ENCODE measurements around the gene CAMK2A.

The CAMK2A gene

DNA sequence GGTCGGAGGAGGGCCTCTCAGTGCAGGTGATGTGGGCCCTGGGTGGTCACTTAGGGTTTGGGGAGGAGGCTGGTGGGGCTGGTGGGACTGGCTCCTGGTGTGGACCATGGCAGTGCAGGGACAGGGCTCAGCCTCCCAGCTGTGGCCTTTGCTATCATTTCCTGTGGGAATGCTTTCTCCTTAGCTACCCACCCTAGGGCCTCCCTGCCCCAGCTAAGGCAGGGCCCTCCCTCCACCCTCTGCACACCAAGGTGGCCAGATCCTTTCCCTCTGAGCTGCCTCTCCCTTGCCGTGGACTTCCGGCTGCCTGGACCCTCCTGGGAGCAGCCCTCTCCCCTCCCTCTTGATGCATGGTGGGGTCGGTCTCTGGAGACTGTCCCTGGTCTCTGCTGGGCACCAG lies 35.9 kb upstream of the CAMK2A start:
- Histone ChIP-seq H3K36me3 (no peaks in the 10 kb centered on the region), H3K4me3 (no peak overlapping the region), H3K9me3 (no peaks in the 10 kb centered on the region), H3K27ac (no peak overlapping the region), H3K4me1 (no peaks in the 10 kb centered on the region), H3K27me3 (no peaks in the 10 kb centered on the region)
- DNase-seq: no peak
- intact Hi-C loops (cut with DNase I; ENCODE audit: low total_unique reads): no loop called here
- TF ChIP-seq, protein P1, sequence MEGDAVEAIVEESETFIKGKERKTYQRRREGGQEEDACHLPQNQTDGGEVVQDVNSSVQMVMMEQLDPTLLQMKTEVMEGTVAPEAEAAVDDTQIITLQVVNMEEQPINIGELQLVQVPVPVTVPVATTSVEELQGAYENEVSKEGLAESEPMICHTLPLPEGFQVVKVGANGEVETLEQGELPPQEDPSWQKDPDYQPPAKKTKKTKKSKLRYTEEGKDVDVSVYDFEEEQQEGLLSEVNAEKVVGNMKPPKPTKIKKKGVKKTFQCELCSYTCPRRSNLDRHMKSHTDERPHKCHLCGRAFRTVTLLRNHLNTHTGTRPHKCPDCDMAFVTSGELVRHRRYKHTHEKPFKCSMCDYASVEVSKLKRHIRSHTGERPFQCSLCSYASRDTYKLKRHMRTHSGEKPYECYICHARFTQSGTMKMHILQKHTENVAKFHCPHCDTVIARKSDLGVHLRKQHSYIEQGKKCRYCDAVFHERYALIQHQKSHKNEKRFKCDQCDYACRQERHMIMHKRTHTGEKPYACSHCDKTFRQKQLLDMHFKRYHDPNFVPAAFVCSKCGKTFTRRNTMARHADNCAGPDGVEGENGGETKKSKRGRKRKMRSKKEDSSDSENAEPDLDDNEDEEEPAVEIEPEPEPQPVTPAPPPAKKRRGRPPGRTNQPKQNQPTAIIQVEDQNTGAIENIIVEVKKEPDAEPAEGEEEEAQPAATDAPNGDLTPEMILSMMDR (IDR thresholded peaks at IDR 0.05): no peak

GRCh38 chr5:150323819-150324218 lies 34.2 kb upstream of the CAMK2A start:
- Histone ChIP-seq H3K36me3 (no peaks in the 10 kb centered on the region), H3K4me3 (no peak overlapping the region), H3K27ac (no peak overlapping the region), H3K4me1 (peaks cover 0 to 3% (median 0%) of the 10 kb centered on the region in 4 donors), H3K27me3 (no peaks in the 10 kb centered on the region), H3K9me3 (no peaks in the 10 kb centered on the region)
- TF ChIP-seq, protein P1 (IDR thresholded peaks at IDR 0.05): no peak
- intact Hi-C loops (cut with DNase I; ENCODE audit: low total_unique reads): no loop called here
- DNase-seq: no peak

GRCh38 chr5:150323092-150323491 lies 33.5 kb upstream of the CAMK2A start:
- Histone ChIP-seq H3K4me1 (peaks cover 0 to 3% (median 0%) of the 10 kb centered on the region in 4 donors), H3K36me3 (no peaks in the 10 kb centered on the region), H3K27ac (no peak overlapping the region), H3K27me3 (no peaks in the 10 kb centered on the region), H3K4me3 (no peak overlapping the region), H3K9me3 (no peaks in the 10 kb centered on the region)
- TF ChIP-seq, protein P1 (IDR thresholded peaks at IDR 0.05): no peak
- no peak for DNase-seq
- intact Hi-C loops (cut with DNase I; ENCODE audit: low total_unique reads): no loop called here

DNA sequence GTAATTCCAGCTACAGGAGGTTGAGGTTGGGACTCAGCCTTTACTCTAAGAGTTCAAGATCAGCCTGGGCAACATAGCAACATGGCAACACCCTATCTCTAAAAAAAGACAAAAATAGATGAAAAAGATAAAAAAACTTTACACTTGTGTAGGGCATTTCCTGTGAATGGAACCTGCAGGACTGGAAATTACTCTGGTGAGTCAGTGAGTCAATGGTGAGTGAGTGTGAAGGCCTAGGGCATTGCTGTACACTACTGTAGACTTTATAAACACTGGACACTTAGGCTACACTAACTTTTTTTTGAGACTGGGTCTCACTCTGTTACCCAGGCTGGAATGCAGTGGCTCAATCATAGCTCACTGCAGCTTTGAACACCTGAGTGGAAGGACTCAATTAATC lies 32.6 kb upstream of the CAMK2A start:
- intact Hi-C loops (cut with DNase I; ENCODE audit: low total_unique reads): no loop called here
- DNase-seq: no peak
- Histone ChIP-seq H3K27ac (no peak overlapping the region), H3K9me3 (no peaks in the 10 kb centered on the region), H3K36me3 (no peaks in the 10 kb centered on the region), H3K4me3 (no peak overlapping the region), H3K4me1 (peaks cover 0 to 3% (median 0%) of the 10 kb centered on the region in 4 donors), H3K27me3 (no peaks in the 10 kb centered on the region)
- TF ChIP-seq, protein P1 (IDR thresholded peaks at IDR 0.05): no peak

GRCh38 chr5:150321784-150322183 lies 32.2 kb upstream of the CAMK2A start:
- Histone ChIP-seq H3K36me3 (no peaks in the 10 kb centered on the region), H3K27me3 (no peaks in the 10 kb centered on the region), H3K4me1 (peaks cover 0 to 3% (median 0%) of the 10 kb centered on the region in 4 donors), H3K4me3 (no peak overlapping the region), H3K9me3 (no peaks in the 10 kb centered on the region), H3K27ac (no peak overlapping the region)
- TF ChIP-seq, protein P1 (IDR thresholded peaks at IDR 0.05): no peak
- intact Hi-C loops (cut with DNase I; ENCODE audit: low total_unique reads): no loop called here
- DNase-seq: no peak

DNA sequence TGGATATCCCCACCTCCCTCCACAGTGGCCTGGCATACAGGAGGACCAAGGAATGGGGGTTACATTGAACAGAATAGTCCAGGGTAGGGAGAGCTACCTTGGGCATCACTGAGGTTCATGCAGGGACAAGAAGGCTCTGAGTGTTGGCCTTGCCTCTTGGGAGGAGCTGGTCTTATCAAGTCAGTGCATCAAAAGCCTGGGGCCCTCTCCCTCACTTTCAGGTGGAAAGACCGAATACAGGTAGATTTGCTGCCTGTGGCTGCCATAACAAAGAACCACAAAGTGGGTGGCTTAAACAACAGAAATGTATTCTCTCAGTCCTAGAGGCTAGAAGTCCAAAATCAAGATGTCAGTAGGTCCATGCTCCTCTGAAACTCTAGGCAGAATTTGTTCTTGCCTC lies 31.6 kb upstream of the CAMK2A start:
- H3K4me3 ChIP-seq: no peak overlapping the region
- DNase-seq: no peak

More for the DNA sequence above, 31.6 kb upstream of the CAMK2A start:
- no peaks in the 10 kb centered on the region for H3K27me3 ChIP-seq
- TF ChIP-seq, protein P1 (IDR thresholded peaks at IDR 0.05): no peak
- H3K4me1 ChIP-seq: peaks cover 0 to 3% (median 0%) of the 10 kb centered on the region in 4 donors
- H3K9me3 ChIP-seq: no peaks in the 10 kb centered on the region
- no peak overlapping the region for H3K27ac ChIP-seq
- intact Hi-C loops (cut with DNase I; ENCODE audit: low total_unique reads): no loop called here
- no peaks in the 10 kb centered on the region for H3K36me3 ChIP-seq
